K562 (cell line): ENCODE data around the gene IL17RB. TPM values are rescaled to one million over a fixed set of nuclear protein-coding genes. Genes with fewer than 3 reads are reported as not detected.

Experiments used
- ATF4 ChIP-seq: fragments of 450-650 bp; formaldehyde crosslinking; IDR thresholded peaks from 2 replicates; pipeline ENCODE4 v1.4.0; 2022; ENCODE audit warnings: mild to moderate bottlenecking, moderate library complexity
- CTBP1 ChIP-seq: fragments of 450-650 bp; IDR thresholded peaks from 2 replicates; pipeline ENCODE4 v1.6.1; 2016; ENCODE audit warnings: borderline replicate concordance
- CXXC5 ChIP-seq: fragments of 250-450 bp; sonication (Bioruptor Pico); IDR thresholded peaks from 2 replicates; pipeline ENCODE4 v1.8.0; 2022; ENCODE audit warnings: inconsistent platforms, mild to moderate bottlenecking, moderate library complexity
- ELK3 ChIP-seq: fragments of 450-650 bp; formaldehyde crosslinking; IDR thresholded peaks from 2 replicates; pipeline ENCODE4 v1.4.0; 2020; ENCODE audit warnings: mild to moderate bottlenecking
- FOXA1 ChIP-seq: fragments of 450-650 bp; IDR thresholded peaks from 2 replicates; pipeline ENCODE4 v1.6.1; 2016; ENCODE audit warnings: mild to moderate bottlenecking, borderline replicate concordance
- GABPB2 ChIP-seq: fragments of 250-450 bp; sonication (Bioruptor Pico); conservative IDR thresholded peaks from 2 replicates; pipeline ENCODE4 v1.5.1; 2021; ENCODE audit warnings: mild to moderate bottlenecking
- HDAC6 ChIP-seq: IDR thresholded peaks from 2 replicates; pipeline ENCODE4 v1.6.1; 2012; ENCODE audit warnings: low read depth, mild to moderate bottlenecking, control low read depth, inconsistent platforms, low read length, moderate library complexity
- HMG20B ChIP-seq: fragments of 250-450 bp; sonication (Bioruptor Pico); IDR thresholded peaks from 2 replicates; pipeline ENCODE4 v1.5.0; 2021; ENCODE audit warnings: mild to moderate bottlenecking
- KAT2B ChIP-seq: IDR thresholded peaks from one replicate; pipeline ENCODE4 v1.6.1; 2012; ENCODE audit warnings: low read depth, mild to moderate bottlenecking, control low read depth, inconsistent platforms, low read length, moderate library complexity
- KAT7 ChIP-seq: sonication (generic); formaldehyde crosslinking; IDR thresholded peaks from 2 replicates; pipeline ENCODE4 v1.8.0; 2022; ENCODE audit warnings: missing genetic modification reagents, mild to moderate bottlenecking, borderline replicate concordance
- MITF ChIP-seq: IDR thresholded peaks from 2 replicates; pipeline ENCODE4 v1.6.1; 2014; ENCODE audit warnings: antibody characterized with exemption
- NR2F6 ChIP-seq: fragments of 450-650 bp; formaldehyde crosslinking; IDR thresholded peaks from 2 replicates; pipeline ENCODE4 v1.4.0; 2020; ENCODE audit warnings: mild to moderate bottlenecking
- POLR2G ChIP-seq: fragments of 200-400 bp; formaldehyde crosslinking; IDR thresholded peaks from 2 replicates; pipeline ENCODE4 v1.6.1; 2017; ENCODE audit warnings: low read depth, mild to moderate bottlenecking, antibody characterized with exemption, low read length, moderate library complexity
- RBM17 ChIP-seq: fragments of 200-400 bp; formaldehyde crosslinking; IDR thresholded peaks from 2 replicates; pipeline ENCODE4 v1.6.1; 2017; ENCODE audit warnings: low read depth, mild to moderate bottlenecking, low read length, borderline replicate concordance
- SAP30 ChIP-seq: fragments of 200-600 bp; sonication (generic); IDR thresholded peaks from 2 replicates; pipeline ENCODE4 v1.6.1; 2012; ENCODE audit warnings: borderline replicate concordance, low read depth, mild to moderate bottlenecking, moderate library complexity, low read length, control low read depth, inconsistent platforms; ENCODE audit not compliant: insufficient read depth, poor library complexity, severe bottlenecking
- SOX6 ChIP-seq: fragments of 450-650 bp; IDR thresholded peaks from 2 replicates; pipeline ENCODE4 v1.6.1; 2014; ENCODE audit warnings: mild to moderate bottlenecking
- SP2 ChIP-seq: IDR thresholded peaks from 2 replicates; pipeline ENCODE4 v1.6.1; 2011; ENCODE audit warnings: mild to moderate bottlenecking, low read depth, low read length, moderate library complexity; ENCODE audit not compliant: poor library complexity, severe bottlenecking; ENCODE audit errors: extremely low read depth
- THRA ChIP-seq: fragments of 450-650 bp; IDR thresholded peaks from 2 replicates; pipeline ENCODE4 v1.6.1; 2017; ENCODE audit warnings: mild to moderate bottlenecking, moderate library complexity
- YY1 ChIP-seq, 3 experiments: IDR thresholded peaks; 2 replicates each; pipeline ENCODE4 v1.6.1; 2011; ENCODE audit warnings: low read length in 2 of 3, mild to moderate bottlenecking in 2 of 3, moderate library complexity in 2 of 3, borderline replicate concordance in 1 of 3, control low read depth in 1 of 3, low read depth in 1 of 3; ENCODE audit not compliant: insufficient read depth in 3 of 3, insufficient replicate concordance in 2 of 3, control insufficient read depth in 1 of 3, insufficient read length in 1 of 3; ENCODE audit errors: extremely low read depth in 1 of 3
- ZFPM2 ChIP-seq: fragments of 250-450 bp; sonication (Bioruptor Pico); IDR thresholded peaks from 2 replicates; pipeline ENCODE4 v1.5.1; 2022; ENCODE audit warnings: mild to moderate bottlenecking
- ZNF347 ChIP-seq: fragments of 450-650 bp; formaldehyde crosslinking; IDR thresholded peaks from 2 replicates; pipeline ENCODE4 v1.4.0; 2020; ENCODE audit warnings: low read depth, mild to moderate bottlenecking, moderate library complexity
- ZNF655 ChIP-seq: fragments of 250-450 bp; sonication (Bioruptor Pico); IDR thresholded peaks from 2 replicates; pipeline ENCODE4 v1.5.0; 2021
- ZNF696 ChIP-seq: fragments of 250-450 bp; sonication (Bioruptor Pico); conservative IDR thresholded peaks from 2 replicates; pipeline ENCODE4 v1.4.0; 2020; ENCODE audit warnings: mild to moderate bottlenecking, moderate library complexity
- ZSCAN32 ChIP-seq: fragments of 450-650 bp; formaldehyde crosslinking; IDR thresholded peaks from 2 replicates; pipeline ENCODE4 v1.4.0; 2020; ENCODE audit warnings: mild to moderate bottlenecking, moderate library complexity
- polyA plus RNA-seq, 8 experiments: library from polyadenylated mRNA; depleted of rRNA in 4 of 8; stranded (reverse) in 5 of 8; unstranded in 3 of 8; fragments of >200 nt; fragmentation: Nextera tagmentation in 2 of 8; fragmentation: Illumina TruSeq in 1 of 8; extraction: Ambion mirVana in 2 of 8; extraction: Trizol in 1 of 8; gene quantifications; 2 replicates each; pipeline versions ENCODE4 v1.2.1 to v1.2.3, GENCODE V29; 2011 to 2014; ENCODE audit warnings: inconsistent platforms in 1 of 8, missing spikeins in 1 of 8
- total RNA-seq, 7 experiments: library from RNA; depleted of rRNA in 6 of 7; stranded (reverse); fragments of >200 nt in 6 of 7; fragmentation: Illumina TruSeq in 2 of 7; extraction: Trizol in 2 of 7; gene quantifications; 2 replicates each; pipeline versions ENCODE4 v1.2.1 to v1.2.3, GENCODE V29; 2011 to 2021; ENCODE audit warnings: low replicate concordance in 1 of 7

The IL17RB gene
- total and polyA plus RNA-seq, 9 of the 15 experiments (the other 6 are each of a cell fraction or from before 2014, with no cell fraction given), result 1.1 to 4.1 (median 1.7) TPM

DNA sequence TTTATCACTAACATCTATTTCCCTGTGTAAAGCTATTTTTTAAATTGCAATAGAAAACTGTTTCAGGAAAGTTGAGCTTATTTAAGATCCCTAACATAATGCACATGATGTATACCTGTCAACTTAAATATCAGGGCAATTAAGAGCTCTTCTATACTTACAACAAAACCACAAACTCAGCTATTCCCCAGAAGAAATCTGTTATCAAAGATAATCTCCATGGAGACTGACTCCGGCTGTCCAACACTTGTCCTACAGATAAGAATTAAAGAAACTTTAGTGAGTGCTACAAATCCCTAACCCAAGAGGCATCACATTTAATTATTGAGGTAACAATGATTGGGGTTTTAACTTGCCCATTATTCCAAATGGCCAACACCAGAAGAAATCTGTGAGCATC is 41.9 kb downstream of the IL17RB start (continued):
- TF ChIP-seq GABPB2 (no peak), CXXC5 (CRISPR knock-in tag) (no peak), ZSCAN32 (no peak), ZFPM2 (CRISPR knock-in tag) (no peak), ZNF696 (CRISPR knock-in tag) (no peak), MITF (no peak), KAT7 (no peak), ZNF655 (CRISPR knock-in tag) (no peak), ELK3 (CRISPR knock-in tag) (no peak), SOX6 (peak; percentile 27; the same call in 1 of the 2 replicates), FOXA1 (no peak), SP2 (no peak), THRA (no peak), ZNF347 (CRISPR knock-in tag) (no peak), HMG20B (CRISPR knock-in tag) (no peak), KAT2B (no peak), NR2F6 (CRISPR knock-in tag) (no peak), YY1 (IDR thresholded peaks at IDR 0.05; ENCODE audit: borderline replicate concordance in 1 of 3, control insufficient read depth in 1 of 3, extremely low read depth in 1 of 3, insufficient read depth in 3 of 3, insufficient read length in 1 of 3, insufficient replicate concordance in 2 of 3, low read depth in 1 of 3, low read length in 2 of 3) (no peak), CTBP1 (no peak), POLR2G (no peak), RBM17 (no peak), SAP30 (no peak), ATF4 (no peak), HDAC6 (no peak)
